HG03039 (cell line): ENCODE measurements around the gene RBMS3.

Experiments
- ATAC-seq: cut with Tn5 transposase; IDR thresholded peaks from one replicate; pipeline ENCODE4 v1.9.1; 2021; ENCODE audit warnings: mild to moderate bottlenecking, moderate library complexity; ENCODE audit not compliant: unreplicated experiment

RBMS3 gene

DNA sequence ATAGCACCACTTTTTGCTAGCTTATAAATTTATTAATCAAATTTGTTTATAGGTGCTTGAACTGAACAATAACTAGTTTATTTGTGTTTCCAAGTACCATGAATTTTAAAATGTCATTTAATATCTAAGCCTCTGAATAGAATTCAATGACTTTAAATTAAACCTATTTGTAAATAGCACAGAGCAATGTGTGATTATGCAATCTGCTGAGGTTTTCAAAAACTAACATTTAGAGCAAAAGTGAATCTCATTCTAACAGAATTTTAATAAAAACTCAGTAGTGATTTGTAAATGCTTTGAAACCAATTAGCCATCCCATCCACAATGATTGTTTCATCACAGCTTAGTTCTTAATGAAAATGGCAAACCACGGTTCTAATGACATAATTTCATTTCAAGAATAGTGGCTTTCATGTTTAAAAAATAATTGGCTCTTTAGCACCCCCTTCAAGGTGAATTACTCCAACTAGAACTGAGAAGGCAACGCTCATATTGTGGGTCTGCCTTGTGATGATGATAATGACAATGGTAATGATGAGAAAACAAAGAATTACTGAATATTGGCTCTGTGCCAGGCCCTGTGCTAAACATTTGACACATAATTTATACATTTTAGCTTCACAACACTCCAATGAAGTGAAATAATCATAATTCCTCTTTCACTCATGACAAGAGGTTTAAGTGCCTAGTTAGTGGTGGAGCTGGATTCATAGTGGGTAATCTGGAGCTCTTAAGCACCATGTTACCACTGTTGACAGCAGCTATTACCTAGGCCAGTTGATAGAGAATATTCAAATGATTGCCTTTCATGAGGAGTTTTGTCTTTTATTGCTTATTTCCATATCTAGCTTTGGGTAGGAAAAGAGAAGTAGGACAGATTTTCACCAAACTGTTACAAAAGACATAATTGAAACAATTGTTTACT, 145.7 kb downstream of the RBMS3 start:
- no peak for ATAC-seq

DNA sequence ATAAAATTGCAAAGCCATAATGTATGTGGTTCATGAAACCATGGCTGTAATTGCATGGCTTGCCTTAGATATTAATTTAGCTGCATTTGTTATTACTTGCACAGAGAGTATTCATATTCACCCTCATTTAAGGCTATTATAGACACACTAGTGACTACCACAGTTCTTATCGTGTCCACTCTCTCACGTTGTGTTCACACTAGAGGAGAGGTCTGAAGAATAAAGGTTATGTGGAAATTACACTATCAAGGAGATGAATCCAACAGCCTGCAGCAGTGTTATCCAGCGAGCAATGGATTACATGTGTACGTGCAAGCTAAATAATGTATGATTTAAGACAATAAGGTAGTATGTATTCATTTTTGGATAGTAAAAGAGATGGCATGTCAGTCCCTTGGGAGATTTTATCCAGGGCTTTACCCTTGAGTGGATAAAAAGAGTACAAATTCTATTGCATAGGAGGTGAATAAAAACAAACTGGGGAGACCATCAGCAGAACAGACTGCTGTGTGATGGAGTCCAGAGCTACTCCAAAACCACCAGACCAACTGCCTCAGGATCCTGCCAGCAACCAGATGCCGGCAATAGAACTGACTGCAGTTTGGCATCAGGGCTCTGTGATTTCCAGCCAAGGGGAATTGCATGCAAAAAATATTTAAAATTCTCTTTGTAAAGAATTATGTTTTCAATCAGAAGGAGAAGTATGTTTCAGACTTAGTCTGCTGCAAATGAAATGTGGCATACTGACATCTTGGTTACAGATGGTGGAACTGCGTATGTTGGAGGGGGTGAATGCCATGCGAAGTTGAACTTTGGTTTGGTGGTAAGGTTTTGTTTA, 146.6 kb downstream of the RBMS3 start:
- ATAC-seq, result no peak

DNA sequence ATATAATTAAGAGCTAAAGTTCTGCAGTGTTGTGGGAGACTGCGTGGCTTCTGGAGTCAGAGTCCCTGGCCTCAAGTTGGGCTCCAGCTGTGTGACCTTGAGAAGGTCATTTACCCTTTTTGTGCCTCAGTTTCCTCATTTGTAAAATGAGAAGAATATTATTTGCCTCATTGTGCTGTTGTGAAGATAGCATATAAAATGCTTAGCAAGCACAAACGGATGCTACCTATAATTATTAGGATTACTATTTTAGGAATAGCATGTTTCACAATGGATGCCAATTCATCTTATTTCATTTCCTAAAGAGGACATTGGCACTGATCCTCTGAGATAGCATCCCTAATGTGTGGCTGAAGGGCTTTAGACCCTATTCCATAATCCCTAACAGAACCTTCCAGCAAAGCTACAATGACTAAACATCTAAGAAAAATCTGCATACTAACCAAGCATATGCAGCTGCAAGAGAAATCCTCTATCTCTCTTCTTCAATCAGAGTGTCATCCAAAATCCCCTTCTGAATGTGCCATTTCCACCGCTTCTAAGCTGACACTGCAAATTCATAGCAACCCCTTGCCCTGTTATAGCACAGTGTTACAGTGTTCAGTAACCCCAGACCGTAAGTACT, 148.3 kb downstream of the RBMS3 start:
- ATAC-seq, result no peak

DNA sequence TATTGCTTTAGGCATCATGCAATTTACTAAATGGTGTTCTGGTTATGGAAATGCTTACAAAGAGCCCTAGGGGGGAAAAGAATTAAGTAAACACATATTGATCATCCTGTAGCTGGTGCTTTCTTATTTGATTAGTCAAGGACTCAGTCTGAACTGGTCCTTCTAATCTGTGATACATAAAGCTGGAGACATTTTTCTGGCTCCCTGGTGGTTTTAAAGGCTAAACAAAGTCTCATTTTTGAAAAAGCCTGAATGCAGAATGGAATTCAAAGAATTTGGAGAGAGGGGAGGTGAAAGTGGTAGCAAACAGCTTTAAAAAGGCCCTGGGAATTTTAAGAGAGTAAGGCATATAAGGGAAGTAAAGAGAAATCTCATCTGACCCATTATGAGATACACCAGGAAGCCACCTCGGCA, 149.7 kb downstream of the RBMS3 start:
- no peak for ATAC-seq

DNA sequence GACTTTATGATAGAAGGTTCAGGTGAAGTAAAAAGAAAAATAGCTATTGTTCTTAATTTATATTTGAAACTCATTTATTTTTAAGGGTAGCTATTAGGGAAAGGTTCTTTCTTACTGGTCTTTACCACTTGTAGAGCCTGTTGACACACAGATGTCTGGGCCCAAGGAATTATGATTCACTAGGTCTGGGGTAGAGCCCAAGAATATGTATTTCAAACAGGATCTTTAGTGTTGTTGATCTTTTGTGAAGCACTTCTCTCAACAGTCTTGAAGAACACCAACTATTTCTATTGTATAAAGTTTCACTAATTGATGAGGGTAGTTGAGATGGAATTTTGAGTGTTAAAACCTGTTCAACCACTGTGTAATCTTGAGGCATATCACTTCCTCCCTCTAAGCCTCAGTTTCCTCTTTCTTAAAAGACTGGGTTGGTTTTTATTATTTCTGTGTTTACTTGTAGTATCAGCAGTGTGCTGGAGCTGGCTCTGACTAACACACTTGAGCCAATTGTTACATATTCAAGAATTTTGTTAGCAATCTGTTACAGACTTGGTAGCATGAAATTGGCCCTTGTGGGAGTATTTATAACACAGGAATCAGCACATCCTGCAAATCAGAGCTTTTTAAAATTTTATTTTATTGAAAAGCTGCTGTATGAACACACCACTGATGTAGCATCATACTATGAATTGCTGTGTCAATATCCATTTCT, 155.9 kb downstream of the RBMS3 start:
- no peak for ATAC-seq

DNA sequence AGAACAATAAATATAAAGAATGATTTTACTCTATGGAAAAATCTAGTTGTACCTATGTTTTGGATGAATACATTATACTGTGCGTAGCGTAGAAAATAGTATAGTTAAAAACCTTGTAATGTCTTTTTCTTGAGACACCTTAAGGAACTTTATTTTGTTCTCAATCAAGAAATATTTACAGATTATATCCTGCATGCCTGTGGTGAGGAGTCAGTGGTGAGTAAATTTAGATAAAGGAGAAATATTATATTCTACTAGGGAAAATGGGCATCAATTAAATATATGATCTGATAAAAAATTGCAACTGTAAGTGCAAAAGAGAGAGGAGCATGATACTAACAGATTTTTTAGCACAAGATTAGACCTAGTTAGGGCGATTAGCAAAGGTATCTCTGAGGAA, 157.7 kb downstream of the RBMS3 start:
- no peak for ATAC-seq

DNA sequence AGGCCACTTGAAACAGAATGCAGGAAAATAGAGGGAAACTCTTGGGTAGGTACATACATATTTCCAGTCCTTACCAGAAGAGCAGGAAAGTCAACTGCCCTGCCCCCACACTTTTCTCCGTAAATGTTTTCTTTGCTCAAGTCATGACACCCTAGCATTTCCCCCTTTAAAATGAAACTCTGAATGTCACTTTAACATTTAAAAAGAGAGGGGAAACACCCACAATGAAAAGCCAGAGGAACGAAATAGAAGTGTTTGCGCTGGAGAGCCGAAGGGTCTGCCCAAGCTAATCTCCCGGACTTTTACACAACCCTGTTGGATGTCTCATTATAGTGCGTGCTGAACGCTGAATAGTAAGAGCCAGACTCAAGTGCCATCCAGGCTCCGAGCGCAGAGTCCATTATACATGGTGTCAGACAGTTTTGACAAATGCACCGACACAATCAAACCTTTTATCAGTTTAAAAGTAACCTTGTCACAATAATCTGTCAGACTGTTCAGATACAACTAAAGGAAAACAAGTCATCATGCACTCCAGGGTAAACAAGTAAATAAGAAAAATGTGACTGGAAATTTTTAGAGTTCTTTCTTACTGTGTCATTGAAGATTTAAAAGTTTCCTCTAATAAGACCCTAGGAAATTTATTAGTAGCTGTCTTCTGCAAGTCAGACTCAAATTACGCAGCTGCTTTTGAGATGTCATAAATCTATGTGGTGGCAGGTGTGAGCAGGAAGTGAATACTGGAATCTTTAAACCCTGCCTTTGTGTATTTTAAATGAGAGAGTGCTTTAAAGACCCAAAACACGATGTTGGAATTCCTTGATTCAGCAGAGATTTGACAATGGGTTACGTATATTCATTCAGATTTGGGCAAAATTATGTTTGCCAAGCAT, 159.8 kb downstream of the RBMS3 start:
- no peak for ATAC-seq

DNA sequence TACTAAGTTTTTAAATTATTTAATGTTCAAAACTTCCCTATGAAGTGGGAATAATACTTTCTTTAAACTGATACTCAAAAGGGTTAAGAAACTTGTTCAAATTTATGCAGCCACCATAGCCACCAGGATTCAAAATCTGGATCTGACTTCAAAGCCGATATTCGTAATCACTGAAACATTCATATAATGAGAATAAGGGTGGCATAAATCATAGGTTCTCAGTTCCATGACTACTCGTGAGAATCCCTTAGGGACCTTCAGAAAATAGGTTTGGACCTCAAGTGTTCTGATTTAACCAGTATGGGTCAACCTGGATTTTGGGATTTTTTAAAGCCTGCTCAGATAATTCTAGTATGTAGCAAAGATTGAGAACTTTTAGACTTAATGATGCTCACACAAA, 160.6 kb downstream of the RBMS3 start:
- no peak for ATAC-seq

DNA sequence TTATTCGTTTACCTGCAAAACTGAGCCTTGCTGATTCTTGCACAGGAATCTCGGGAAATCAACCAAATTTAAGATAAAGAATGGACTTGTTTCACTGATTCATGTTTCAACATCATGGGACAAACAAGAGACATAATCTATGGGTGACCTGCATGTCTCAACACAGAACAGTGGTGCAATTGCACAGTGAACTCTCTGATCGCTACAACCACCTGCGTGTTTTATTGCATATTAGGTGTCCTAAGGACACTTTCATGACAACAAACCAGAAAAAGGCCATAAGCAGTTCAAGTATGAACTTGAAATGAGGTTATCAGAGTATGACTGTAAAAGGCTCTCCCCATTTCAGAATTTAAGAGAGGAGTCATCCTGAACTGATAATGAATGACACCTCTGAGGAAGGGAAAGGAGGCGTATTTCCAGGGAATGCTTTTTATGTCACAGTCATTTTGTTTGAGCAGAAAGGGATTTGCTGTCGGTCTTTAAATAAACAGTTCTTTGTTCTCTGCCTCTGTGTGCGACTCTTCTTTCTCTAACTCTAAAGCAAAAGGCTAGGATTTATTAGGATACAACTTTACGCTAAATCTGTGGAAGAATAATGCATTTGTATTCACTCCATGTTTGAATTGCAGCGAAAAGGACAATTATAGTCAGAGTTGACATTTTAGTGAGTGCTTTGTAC, 167.2 kb downstream of the RBMS3 start:
- no peak for ATAC-seq

DNA sequence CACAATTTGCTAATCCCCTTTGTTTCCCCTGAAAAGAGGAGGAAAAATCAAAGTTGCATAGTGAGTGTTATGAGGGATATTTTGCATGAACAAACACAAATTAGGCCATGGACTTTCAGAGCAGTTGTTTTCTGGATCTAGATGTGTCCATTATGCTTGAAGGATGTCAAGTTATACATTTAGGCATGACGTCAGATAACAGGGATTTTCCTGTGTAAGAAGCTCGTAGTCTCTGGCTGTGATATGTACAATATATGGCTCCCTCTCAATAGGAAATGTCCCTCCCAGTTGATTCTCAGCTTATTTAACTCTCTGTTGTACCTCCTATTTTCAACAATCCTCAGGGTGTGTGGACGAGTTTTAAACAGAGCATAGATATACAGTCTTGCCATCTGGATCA, 171.0 kb downstream of the RBMS3 start:
- ATAC-seq, result no peak

DNA sequence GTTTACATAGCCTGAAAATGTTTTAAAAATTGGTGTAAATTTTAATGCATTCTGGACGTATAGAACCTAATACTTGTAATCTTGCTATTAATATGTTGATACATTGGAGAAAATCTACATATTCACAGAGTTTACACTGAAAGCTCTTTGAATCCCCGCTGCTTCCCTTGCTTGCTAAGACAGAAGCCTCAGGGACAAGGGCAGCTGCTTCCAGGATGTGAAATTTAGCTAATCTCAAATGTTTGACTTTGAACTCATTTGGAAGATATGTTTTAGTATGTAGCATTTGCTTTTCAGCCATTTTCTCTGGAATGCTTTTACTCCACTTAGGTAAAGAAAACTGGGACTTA, 172.0 kb downstream of the RBMS3 start:
- ATAC-seq, result no peak

DNA sequence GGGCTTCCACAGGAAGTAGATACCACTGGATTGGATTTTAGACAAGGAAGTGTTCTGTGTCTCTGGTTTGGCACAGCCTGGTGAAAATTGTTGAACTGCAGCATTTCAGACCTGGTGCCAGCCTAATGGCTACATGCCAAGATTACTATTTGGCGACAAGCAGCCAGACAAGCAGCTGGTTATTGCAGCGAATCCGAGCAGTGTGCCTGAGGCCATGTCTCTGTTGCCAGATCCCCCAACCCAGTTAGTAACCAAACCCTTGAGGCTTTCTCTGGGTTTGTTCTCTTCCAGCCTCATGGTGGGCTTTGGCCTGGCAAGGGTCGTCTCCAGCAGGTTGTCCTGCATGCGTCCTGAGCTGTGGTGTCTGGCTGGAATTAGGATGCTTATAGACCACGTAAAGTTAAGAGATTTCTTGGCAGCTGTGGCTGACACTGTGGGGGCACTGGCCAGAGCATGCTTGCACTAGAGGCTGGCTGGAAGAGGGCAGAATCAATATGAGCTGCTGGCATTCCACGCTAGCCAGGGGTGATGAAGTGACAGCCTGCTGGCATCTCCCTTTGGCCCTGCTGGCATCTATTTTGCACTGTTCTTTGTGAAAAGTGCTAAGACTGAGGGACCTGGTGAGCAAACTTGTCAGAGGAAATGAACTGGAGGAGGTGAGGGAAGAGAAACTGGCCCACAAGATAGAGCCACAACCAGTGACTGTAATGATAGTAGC, 172.6 kb downstream of the RBMS3 start:
- no peak for ATAC-seq

DNA sequence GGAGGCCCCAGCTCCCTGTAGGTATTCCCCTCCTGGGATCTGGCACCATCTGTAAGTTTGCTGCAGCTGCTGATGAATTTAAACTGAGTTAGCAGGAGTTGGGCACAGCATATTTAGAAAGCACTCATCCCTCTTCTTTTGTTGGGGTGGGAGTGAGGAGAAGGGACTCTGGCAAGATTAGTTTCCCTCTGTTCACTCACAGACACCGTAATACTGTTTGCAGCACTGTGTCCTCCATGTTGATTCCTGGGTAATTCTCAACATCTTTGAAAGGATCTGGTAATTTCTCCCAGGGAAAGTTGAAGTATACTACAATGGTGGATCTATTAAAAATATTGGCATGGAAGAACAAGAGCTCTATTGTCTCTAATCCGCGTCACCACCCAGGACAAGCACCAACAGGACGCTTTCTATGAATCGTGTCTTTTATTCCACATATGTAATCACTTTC, 173.3 kb downstream of the RBMS3 start:
- ATAC-seq, result no peak

DNA sequence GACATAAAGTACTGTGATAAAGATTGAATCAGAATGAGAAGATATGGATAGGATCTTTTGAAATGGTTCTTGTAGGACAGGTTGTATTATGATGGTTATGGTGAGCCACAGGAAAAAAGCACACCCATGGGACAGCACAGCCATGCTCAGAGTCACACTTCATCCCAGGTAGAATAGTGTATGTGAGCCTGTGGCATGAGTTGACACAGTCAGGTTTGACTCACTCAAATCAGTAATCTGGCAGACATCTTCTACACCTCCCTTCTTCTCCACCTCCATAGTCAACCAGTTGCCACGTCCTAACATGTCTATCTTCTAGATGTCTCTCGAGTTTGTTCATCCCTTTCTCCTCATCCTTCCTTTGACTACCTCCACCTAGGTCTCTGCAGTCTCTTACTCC, 176.0 kb downstream of the RBMS3 start:
- ATAC-seq, result no peak

DNA sequence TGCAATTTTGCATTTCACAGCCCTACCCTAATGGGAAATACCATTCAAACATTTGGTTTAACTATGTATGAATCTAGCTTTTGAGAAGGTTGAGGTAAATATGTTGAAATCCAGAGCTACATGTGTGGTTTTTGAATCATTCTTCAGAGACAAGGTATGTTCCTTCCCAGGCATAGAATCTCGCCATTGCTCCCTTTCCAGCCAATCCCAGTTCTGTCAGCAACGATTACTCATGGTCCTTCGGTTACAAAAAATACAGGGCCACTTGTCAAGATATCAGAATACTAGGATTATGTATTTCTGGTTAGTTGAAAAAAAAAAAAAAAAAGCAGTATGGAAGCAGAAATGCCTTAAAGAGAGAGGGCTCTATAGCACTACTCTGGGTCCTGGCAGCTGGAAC, 182.4 kb downstream of the RBMS3 start:
- ATAC-seq, result no peak

DNA sequence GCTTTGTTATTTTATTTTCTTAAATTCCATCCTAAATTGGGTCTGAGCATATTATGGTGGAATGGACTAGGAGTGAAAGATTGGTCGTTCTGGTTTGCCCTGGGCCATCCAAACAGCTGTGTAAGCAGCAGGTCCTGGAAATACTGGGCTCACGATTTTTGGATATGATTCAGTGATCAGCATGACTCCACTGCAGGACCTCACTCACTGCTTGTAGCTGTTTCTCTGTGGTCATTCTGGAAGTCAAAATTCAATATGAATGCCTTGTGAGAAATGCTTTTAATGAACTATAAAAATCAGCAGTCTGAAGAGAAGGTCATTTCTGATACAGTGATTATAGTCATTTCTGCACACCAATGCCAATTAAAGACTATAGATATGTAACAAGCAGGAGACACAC, 185.0 kb downstream of the RBMS3 start:
- no peak for ATAC-seq

DNA sequence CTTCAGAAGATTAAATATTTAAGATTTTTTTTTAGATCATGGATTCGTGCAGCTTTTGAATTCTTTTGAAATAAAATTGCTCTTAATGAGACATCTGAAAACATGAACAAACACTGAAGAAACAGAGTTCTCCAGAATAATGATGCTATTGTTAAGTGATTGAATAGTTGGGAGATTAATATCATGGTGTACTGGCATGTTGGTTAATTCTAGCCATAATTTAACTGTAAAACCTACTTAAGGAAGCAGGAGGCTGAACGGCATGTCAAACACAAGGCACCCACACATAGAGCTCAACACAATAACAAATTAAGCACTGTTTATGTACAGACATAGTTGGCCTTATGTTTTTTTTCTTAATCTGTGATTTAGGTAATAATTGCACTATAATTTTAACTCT, 185.6 kb downstream of the RBMS3 start:
- ATAC-seq, result no peak

DNA sequence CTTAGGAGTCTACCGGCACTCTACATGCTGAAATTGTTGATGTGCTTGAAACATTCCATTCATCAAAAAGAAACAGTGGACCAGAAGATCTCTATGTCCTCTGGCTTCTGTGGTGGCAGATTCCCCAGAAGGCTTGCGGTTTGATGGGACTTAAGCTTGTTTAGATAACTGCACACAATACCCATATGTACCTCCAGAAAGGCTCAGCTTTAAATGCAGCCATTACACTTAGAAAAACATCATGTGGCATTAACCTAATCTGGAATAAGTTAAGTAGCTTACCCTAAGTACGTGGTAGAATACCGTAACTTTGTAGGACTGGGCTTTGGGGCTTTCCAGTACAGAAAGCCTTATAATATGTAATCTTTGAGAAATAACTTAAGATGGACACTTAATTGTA, 187.3 kb downstream of the RBMS3 start:
- ATAC-seq, result no peak
